ENCODE results near the gene PLS1.

DNA sequence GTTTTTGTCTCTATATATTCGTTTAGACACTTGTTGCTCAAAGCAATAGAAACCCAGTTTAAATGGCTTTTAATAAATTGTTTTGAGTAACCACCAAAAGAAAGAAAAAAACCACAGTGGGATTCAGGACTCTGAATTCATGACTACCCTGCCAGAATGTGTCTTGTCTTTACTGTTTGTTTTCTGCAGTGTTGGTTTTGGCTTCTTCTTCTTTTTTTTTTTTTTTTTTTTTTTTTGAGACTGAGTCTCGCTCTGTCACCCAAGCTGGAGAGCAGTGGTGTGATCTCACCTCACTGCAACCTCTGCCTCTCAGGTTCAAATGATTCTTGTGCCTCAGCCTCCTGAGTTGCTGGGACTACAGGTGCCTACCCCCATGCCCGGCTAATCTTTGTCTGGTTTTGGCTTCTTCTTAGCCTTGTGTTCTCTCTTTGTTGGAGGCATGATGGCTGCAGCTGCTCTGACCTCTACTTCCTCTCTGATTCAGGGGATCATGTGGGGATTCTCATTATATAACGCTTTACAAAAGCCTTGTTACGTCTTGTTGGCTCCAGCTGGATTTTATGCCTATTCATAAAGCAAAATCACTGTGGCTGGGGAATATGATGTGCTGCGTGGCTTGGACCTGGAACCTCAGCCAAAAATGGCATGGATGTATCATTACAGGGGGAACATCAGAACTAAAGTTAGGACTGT lies 54.0 kb downstream of the PLS1 start:
- TF ChIP-seq POLR2A (IDR thresholded peaks at IDR 0.05; ENCODE audit: control extremely low read depth in 1 of 2, low read depth in 2 of 2, low read length in 2 of 2) (no peak), MAFK (IDR thresholded peaks at IDR 0.05; ENCODE audit: low read depth, low read length) (no peak), POLR2AphosphoS5 (IDR thresholded peaks at IDR 0.05; ENCODE audit: low read depth, low read length) (no peak), EZH2 (IDR thresholded peaks at IDR 0.05; ENCODE audit: low read depth, low read length, severe bottlenecking) (no peak), PHF8 (conservative IDR thresholded peaks at IDR 0.05; ENCODE audit: low read depth, low read length) (no peak), FOSL1 (IDR thresholded peaks at IDR 0.05; ENCODE audit: insufficient read depth, low read depth, low read length) (no peak), CHD2 (IDR thresholded peaks at IDR 0.05; ENCODE audit: low read length) (no peak), YY1 (IDR thresholded peaks at IDR 0.05; ENCODE audit: low read depth, low read length) (no peak), JUND (IDR thresholded peaks at IDR 0.05; ENCODE audit: low read length) (no peak), SP2 (IDR thresholded peaks at IDR 0.05; ENCODE audit: low read length) (no peak), RFX5 (IDR thresholded peaks at IDR 0.05; ENCODE audit: borderline replicate concordance, low read depth, low read length) (no peak), RNF2 (IDR thresholded peaks at IDR 0.05; ENCODE audit: borderline replicate concordance, low read depth, low read length, missing control alignments, poor library complexity, severe bottlenecking) (no peak)
- TF ChIP-seq, protein P1, sequence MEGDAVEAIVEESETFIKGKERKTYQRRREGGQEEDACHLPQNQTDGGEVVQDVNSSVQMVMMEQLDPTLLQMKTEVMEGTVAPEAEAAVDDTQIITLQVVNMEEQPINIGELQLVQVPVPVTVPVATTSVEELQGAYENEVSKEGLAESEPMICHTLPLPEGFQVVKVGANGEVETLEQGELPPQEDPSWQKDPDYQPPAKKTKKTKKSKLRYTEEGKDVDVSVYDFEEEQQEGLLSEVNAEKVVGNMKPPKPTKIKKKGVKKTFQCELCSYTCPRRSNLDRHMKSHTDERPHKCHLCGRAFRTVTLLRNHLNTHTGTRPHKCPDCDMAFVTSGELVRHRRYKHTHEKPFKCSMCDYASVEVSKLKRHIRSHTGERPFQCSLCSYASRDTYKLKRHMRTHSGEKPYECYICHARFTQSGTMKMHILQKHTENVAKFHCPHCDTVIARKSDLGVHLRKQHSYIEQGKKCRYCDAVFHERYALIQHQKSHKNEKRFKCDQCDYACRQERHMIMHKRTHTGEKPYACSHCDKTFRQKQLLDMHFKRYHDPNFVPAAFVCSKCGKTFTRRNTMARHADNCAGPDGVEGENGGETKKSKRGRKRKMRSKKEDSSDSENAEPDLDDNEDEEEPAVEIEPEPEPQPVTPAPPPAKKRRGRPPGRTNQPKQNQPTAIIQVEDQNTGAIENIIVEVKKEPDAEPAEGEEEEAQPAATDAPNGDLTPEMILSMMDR (IDR thresholded peaks at IDR 0.05; ENCODE audit: control extremely low read depth in 1 of 3, insufficient read depth in 1 of 3, low read depth in 1 of 3, low read length in 3 of 3) = no peak
- TF ChIP-seq, protein P2, sequence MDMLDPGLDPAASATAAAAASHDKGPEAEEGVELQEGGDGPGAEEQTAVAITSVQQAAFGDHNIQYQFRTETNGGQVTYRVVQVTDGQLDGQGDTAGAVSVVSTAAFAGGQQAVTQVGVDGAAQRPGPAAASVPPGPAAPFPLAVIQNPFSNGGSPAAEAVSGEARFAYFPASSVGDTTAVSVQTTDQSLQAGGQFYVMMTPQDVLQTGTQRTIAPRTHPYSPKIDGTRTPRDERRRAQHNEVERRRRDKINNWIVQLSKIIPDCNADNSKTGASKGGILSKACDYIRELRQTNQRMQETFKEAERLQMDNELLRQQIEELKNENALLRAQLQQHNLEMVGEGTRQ (IDR thresholded peaks at IDR 0.05; ENCODE audit: low read length) = no peak
